ENCODE results near the gene MED1. TPM values are rescaled to one million over a fixed set of nuclear protein-coding genes. Genes with fewer than 3 reads are reported as not detected.

MED1 gene
- total and polyA plus RNA-seq, 2 donors from 2014 or later, result 7.1 to 34.6 TPM

GRCh38 chr17:39461926-39462569, 11.0 kb upstream of the MED1 start:
- H3K9ac ChIP-seq (ENCODE audit: low read length in 3 of 3), result peak overlapping the region; percentile 91 to 99 (median 98)
- no peaks in the 10 kb centered on the region for H3K9me3 ChIP-seq (ENCODE audit: control insufficient read depth in 2 of 3, insufficient read depth in 1 of 3, low read length in 3 of 3)
- H3K4me3 ChIP-seq (ENCODE audit: low read length in 3 of 3), result peak overlapping the region; percentile 88 to 100 (median 97)
- H3K4me1 ChIP-seq (ENCODE audit: control insufficient read depth in 2 of 3, insufficient read depth in 2 of 3, low read depth in 1 of 3, low read length in 3 of 3), result peaks cover 0 to 10% (median 3%) of the 10 kb centered on the region in 3 donors
- no peak for TF ChIP-seq CTCF (IDR thresholded peaks at IDR 0.05; ENCODE audit: borderline replicate concordance, extremely low read depth, insufficient read depth)
- intact Hi-C loops (cut with DNase I), result no loop called here
- peak overlapping the region; percentile 96 to 98 for H3K27ac ChIP-seq (ENCODE audit: low read depth in 2 of 2, low read length in 2 of 2)
- no peaks in the 10 kb centered on the region for H3K27me3 ChIP-seq (ENCODE audit: control insufficient read depth, insufficient read depth, low read length)
- DNase-seq (peak in 3 of 5 donors; percentile 44 to 79 (median 45)), FAIRE-seq (no peak)
- no peaks in the 10 kb centered on the region for H3K36me3 ChIP-seq (ENCODE audit: control insufficient read depth in 2 of 3, insufficient read depth in 3 of 3, low read length in 3 of 3)

- DNase-seq, result peak; percentile 96 to 100 (median 99)
- intact Hi-C loops (cut with DNase I), result no loop called here
- Histone ChIP-seq H3K4me1 (ENCODE audit: control insufficient read depth in 2 of 3, insufficient read depth in 2 of 3, low read depth in 1 of 3, low read length in 3 of 3) (peaks cover 0 to 10% (median 3%) of the 10 kb centered on the region in 3 donors), H3K36me3 (ENCODE audit: control insufficient read depth in 2 of 3, insufficient read depth in 3 of 3, low read length in 3 of 3) (no peaks in the 10 kb centered on the region), H3K9me3 (ENCODE audit: control insufficient read depth in 2 of 3, insufficient read depth in 1 of 3, low read length in 3 of 3) (no peaks in the 10 kb centered on the region), H3K27ac (ENCODE audit: low read depth in 2 of 2, low read length in 2 of 2) (peak within 1 kb of the TSS; percentile 96 to 98), H3K27me3 (ENCODE audit: control insufficient read depth, insufficient read depth, low read length) (no peaks in the 10 kb centered on the region), H3K4me3 (ENCODE audit: low read length in 3 of 3) (peak within 1 kb of the TSS; percentile 88 to 100 (median 97)), H3K9ac (ENCODE audit: low read length in 3 of 3) (peak within 1 kb of the TSS; percentile 91 to 99 (median 98))
- TF ChIP-seq CTCF (IDR thresholded peaks at IDR 0.05; ENCODE audit: borderline replicate concordance, extremely low read depth, insufficient read depth), result no peak
- peak; percentile 86 for FAIRE-seq
Observed at GRCh38 chr17:39461113-39461925, 10.3 kb upstream of the MED1 start, which contains the start of gene CDK12. TSS of gene CDK12 (plus strand) at chr17:39461486. CDS start at chr17:39462072, 586 bp downstream.

- Histone ChIP-seq H3K36me3 (ENCODE audit: control insufficient read depth in 2 of 3, insufficient read depth in 3 of 3, low read length in 3 of 3) (no peaks in the 10 kb centered on the region), H3K9ac (ENCODE audit: low read length in 3 of 3) (no peak overlapping the region), H3K4me3 (ENCODE audit: low read length in 3 of 3) (no peak overlapping the region), H3K9me3 (ENCODE audit: control insufficient read depth in 2 of 3, insufficient read depth in 1 of 3, low read length in 3 of 3) (no peaks in the 10 kb centered on the region), H3K4me1 (ENCODE audit: control insufficient read depth in 2 of 3, insufficient read depth in 2 of 3, low read depth in 1 of 3, low read length in 3 of 3) (no peaks in the 10 kb centered on the region), H3K27ac (ENCODE audit: low read depth in 2 of 2, low read length in 2 of 2) (no peak overlapping the region), H3K27me3 (ENCODE audit: control insufficient read depth, insufficient read depth, low read length) (no peaks in the 10 kb centered on the region)
- intact Hi-C loops (cut with DNase I), result no loop called here
- DNase-seq, result no peak
- no peak for FAIRE-seq
- no peak for TF ChIP-seq CTCF (IDR thresholded peaks at IDR 0.05; ENCODE audit: borderline replicate concordance, extremely low read depth, insufficient read depth)
Observed at GRCh38 chr17:39455919-39456318, 4.9 kb upstream of the MED1 start.
